Breast epithelium (tissue), 4 donors: ENCODE data around the gene SLX1A. TPM values are rescaled to one million over a fixed set of nuclear protein-coding genes. Genes with fewer than 3 reads are reported as not detected.

Experiments
- DNase-seq, 2 donors: peaks; one replicate each; pipeline ENCODE4 v3.0.0-alpha.2; 2019; ENCODE audit warnings: low spot score in 2 of 2
- H3K27ac ChIP-seq, 2 donors: fragments of 200-600 bp; sonication (generic) in 1 of 2; one replicate each; pipeline ENCODE4 v1.5.1; 2016 to 2019; ENCODE audit warnings: mild to moderate bottlenecking in 1 of 2
- H3K27me3 ChIP-seq, 2 donors: fragments of 200-600 bp; sonication (generic) in 1 of 2; one replicate each; pipeline versions ENCODE4 v1.5.1 to v1.6.0; 2017 to 2019; ENCODE audit warnings: control low read depth in 1 of 2, mild to moderate bottlenecking in 1 of 2
- H3K36me3 ChIP-seq: fragments of 200-600 bp; one replicate; pipeline ENCODE4 v1.5.1; 2019
- H3K4me1 ChIP-seq, 2 donors: fragments of 200-600 bp; sonication (generic); one replicate each; pipeline ENCODE4 v1.5.1; 2016 to 2019; ENCODE audit warnings: control low read depth in 1 of 2
- H3K4me3 ChIP-seq, 3 donors: fragments of 200-600 bp; sonication (generic); 1 replicate in 2 of 3; 2 replicates in 1 of 3; pipeline ENCODE4 v1.5.1; 2016 to 2019; ENCODE audit warnings: mild to moderate bottlenecking in 3 of 3, moderate library complexity in 2 of 3
- H3K9me3 ChIP-seq, 2 donors: fragments of 200-600 bp; sonication (generic) in 1 of 2; one replicate each; pipeline ENCODE4 v1.5.1; 2016 to 2019; ENCODE audit warnings: control low read depth in 1 of 2
- POLR2A ChIP-seq: fragments of 450-650 bp; IDR thresholded peaks from one replicate; pipeline ENCODE4 v1.6.1; 2016; ENCODE audit warnings: antibody characterized with exemption, mild to moderate bottlenecking, moderate library complexity
- POLR2AphosphoS5 ChIP-seq, 3 donors: sonication (generic); formaldehyde crosslinking; IDR thresholded peaks; one replicate each; pipeline ENCODE4 v1.6.1; 2017; ENCODE audit warnings: antibody characterized with exemption in 3 of 3
- intact Hi-C: fragments of 100-400 bp; cut with DNase I; formaldehyde crosslinking; loops from one replicate; pipeline ENCODE4 v1.15.1; 2023; ENCODE audit warnings: low total_unique reads
- total RNA-seq, 3 donors: library from RNA; depleted of rRNA; stranded (reverse); fragments of >200 nt; gene quantifications; one replicate each; pipeline ENCODE4 v1.1.0, GENCODE V29; 2016
- TF ChIP-seq, protein P1 (sequence below), 3 donors: fragments of 450-650 bp; IDR thresholded peaks; one replicate each; pipeline ENCODE4 v1.5.1; 2016 to 2017; ENCODE audit warnings: antibody characterized with exemption in 3 of 3, mild to moderate bottlenecking in 3 of 3, moderate library complexity in 3 of 3

SLX1A gene
- total RNA-seq, 3 donors from 2014 or later = 27.4 to 59.0 (median 34.7) TPM

DNA sequence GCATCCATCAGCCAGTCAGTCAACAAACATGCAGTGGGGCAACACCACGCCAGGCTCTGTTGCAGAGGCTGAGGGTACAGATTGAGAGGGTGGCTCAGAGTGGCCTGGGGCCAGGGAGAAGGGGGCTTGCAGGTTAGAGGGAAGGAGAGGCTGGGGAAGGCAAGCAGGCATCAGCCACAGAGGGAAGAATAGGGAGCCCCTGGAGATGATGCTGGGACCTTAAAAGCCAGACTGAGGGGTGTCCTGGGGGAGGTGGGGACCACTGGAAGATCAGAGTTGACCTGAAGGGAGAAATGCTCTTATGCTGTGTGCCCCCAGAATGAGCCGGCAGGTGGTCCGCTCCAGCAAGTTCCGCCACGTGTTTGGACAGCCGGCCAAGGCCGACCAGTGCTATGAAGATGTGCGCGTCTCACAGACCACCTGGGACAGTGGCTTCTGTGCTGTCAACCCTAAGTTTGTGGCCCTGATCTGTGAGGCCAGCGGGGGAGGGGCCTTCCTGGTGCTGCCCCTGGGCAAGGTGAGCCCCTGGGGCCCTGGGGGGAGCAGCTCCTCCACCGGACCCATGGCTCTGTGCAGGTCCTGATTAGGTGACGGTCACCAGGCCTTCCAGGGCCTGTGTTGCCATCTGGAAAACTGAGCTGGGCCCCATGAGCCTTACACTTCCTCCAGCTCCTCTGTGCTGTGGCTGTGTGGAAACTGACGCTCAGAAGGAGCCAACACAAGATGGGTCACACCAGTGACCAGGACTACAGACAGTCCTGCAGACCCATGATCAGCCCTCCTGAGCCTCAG, 8.6 kb upstream of the SLX1A start:
- peak overlapping the region; percentile 48 to 78 (median 66) for H3K4me3 ChIP-seq
- H3K9me3 ChIP-seq = no peaks in the 10 kb centered on the region
- TF ChIP-seq POLR2A (no peak), POLR2AphosphoS5 (IDR thresholded peaks at IDR 0.05) (no peak)
- TF ChIP-seq, protein P1, sequence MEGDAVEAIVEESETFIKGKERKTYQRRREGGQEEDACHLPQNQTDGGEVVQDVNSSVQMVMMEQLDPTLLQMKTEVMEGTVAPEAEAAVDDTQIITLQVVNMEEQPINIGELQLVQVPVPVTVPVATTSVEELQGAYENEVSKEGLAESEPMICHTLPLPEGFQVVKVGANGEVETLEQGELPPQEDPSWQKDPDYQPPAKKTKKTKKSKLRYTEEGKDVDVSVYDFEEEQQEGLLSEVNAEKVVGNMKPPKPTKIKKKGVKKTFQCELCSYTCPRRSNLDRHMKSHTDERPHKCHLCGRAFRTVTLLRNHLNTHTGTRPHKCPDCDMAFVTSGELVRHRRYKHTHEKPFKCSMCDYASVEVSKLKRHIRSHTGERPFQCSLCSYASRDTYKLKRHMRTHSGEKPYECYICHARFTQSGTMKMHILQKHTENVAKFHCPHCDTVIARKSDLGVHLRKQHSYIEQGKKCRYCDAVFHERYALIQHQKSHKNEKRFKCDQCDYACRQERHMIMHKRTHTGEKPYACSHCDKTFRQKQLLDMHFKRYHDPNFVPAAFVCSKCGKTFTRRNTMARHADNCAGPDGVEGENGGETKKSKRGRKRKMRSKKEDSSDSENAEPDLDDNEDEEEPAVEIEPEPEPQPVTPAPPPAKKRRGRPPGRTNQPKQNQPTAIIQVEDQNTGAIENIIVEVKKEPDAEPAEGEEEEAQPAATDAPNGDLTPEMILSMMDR (IDR thresholded peaks at IDR 0.05) = no peak
- intact Hi-C loops = no loop called here
- H3K27me3 ChIP-seq = no peaks in the 10 kb centered on the region
- H3K4me1 ChIP-seq = no peaks in the 10 kb centered on the region
- peak overlapping the region in 1 of 2 donors; percentile 25 for H3K27ac ChIP-seq
- no peak for DNase-seq
- no peaks in the 10 kb centered on the region for H3K36me3 ChIP-seq

DNA sequence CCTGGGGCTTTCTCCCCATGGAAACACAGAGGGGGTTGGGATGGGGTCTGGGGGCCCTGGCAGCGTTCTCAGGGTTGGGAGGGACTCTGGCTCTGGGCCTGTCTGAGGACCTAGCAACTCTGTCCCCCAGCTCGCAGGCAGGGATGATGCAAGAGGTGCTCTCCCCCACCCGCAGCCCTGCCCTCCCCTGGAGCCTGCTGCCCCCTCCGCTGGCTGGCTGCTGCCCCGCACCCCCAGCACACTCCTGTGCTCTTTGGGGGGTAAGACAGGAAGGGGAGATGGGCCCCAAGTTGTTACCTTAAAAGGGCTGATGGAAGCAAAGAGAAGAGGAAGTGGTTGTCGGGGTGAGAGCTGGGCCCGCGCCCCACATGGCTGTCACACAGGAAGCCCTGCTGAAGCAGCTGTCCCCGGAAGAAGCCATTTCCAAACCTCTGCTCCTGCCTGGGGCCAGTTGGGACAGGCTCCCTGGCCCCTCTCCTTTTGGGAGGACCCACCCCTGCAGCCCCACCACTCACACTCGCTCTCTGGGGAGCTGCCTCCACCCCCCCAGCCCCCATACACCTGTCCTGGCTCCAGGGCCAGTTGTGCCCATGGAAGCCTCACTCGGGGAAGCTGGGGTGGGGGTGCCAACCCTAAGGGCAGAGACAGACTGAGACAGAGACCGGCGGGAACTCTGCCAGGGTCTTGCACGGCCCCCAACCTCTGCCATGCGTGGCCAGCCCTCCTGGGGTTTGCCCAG, 7.8 kb upstream of the SLX1A start:
- H3K36me3 ChIP-seq = no peaks in the 10 kb centered on the region
- H3K4me1 ChIP-seq = no peaks in the 10 kb centered on the region
- DNase-seq = no peak
- intact Hi-C loops = no loop called here
- TF ChIP-seq POLR2A (no peak), POLR2AphosphoS5 (IDR thresholded peaks at IDR 0.05) (no peak)
- TF ChIP-seq, protein P1 (IDR thresholded peaks at IDR 0.05) = no peak
- H3K4me3 ChIP-seq = peak overlapping the region in 2 of 3 donors; percentile 16 to 66
- no peaks in the 10 kb centered on the region for H3K9me3 ChIP-seq
- peak overlapping the region in 1 of 2 donors; percentile 25 for H3K27ac ChIP-seq
- no peaks in the 10 kb centered on the region for H3K27me3 ChIP-seq

GRCh38 chr16:30186444-30186781, 7.3 kb upstream of the SLX1A start:
- H3K27ac ChIP-seq = peak overlapping the region in 1 of 2 donors; percentile 3
- intact Hi-C loops = no loop called here
- H3K27me3 ChIP-seq = no peaks in the 10 kb centered on the region
- H3K9me3 ChIP-seq = no peaks in the 10 kb centered on the region
- no peak for DNase-seq
- TF ChIP-seq POLR2AphosphoS5 (IDR thresholded peaks at IDR 0.05) (no peak), POLR2A (no peak)
- TF ChIP-seq, protein P1 (IDR thresholded peaks at IDR 0.05) = no peak
- no peaks in the 10 kb centered on the region for H3K4me1 ChIP-seq
- H3K36me3 ChIP-seq = no peaks in the 10 kb centered on the region
- peak overlapping the region in 1 of 3 donors; percentile 2 for H3K4me3 ChIP-seq

- Histone ChIP-seq H3K4me1 (no peaks in the 10 kb centered on the region), H3K4me3 (no peak overlapping the region), H3K9me3 (no peaks in the 10 kb centered on the region), H3K36me3 (no peaks in the 10 kb centered on the region), H3K27ac (peak overlapping the region in 1 of 2 donors; percentile 3), H3K27me3 (no peaks in the 10 kb centered on the region)
- TF ChIP-seq POLR2A = no peak
- TF ChIP-seq, protein P1 (IDR thresholded peaks at IDR 0.05) = peak in 2 of 3 donors; percentile 52 to 69
- intact Hi-C loops = no loop called here
- peak in 1 of 2 donors; percentile 41 for DNase-seq
These were observed 6.7 kb upstream of the SLX1A start for GRCh38 chr16:30186782-30187555.
